Measurements from ENCODE around the gene CAMK1D. TPM values are rescaled to one million over a fixed set of nuclear protein-coding genes. Genes with fewer than 3 reads are reported as not detected.
"Not testable (repeated sequence)": the region's sequence is repeated elsewhere in the genome, so short reads cannot be mapped to it uniquely, and the experiment has no call there.

The CAMK1D gene
- total RNA-seq, 1 donor from 2014 or later, result 5.2 TPM

- intact Hi-C loops (cut with DNase I), result no loop called here
- no peak for ATAC-seq
- no peak for DNase-seq (ENCODE audit: missing footprints)
Observed at GRCh38 chr10:12838995-12839927, 489.9 kb downstream of the CAMK1D start.

GRCh38 chr10:12839941-12840611 is 490.7 kb downstream of the CAMK1D start:
- ATAC-seq (peak; percentile 35), DNase-seq (ENCODE audit: missing footprints) (no peak)
- intact Hi-C loops (cut with DNase I), result no loop called here

GRCh38 chr10:12841426-12841825 is 492.1 kb downstream of the CAMK1D start:
- intact Hi-C loops (cut with DNase I), result no loop called here
- no peak for ATAC-seq
- DNase-seq (ENCODE audit: missing footprints), result no peak

GRCh38 chr10:12841826-12842225 is 492.5 kb downstream of the CAMK1D start:
- no peak for DNase-seq (ENCODE audit: missing footprints)
- no peak for ATAC-seq
- intact Hi-C loops (cut with DNase I), result no loop called here

- intact Hi-C loops (cut with DNase I), result no loop called here
- DNase-seq (ENCODE audit: missing footprints), result no peak
- ATAC-seq, result no peak
Observed at GRCh38 chr10:12842310-12842709, 493.0 kb downstream of the CAMK1D start.

GRCh38 chr10:12843296-12843945 is 494.1 kb downstream of the CAMK1D start:
- ATAC-seq, result no peak
- DNase-seq (ENCODE audit: missing footprints), result no peak
- intact Hi-C loops (cut with DNase I), result no loop called here

GRCh38 chr10:12844811-12845483 is 495.6 kb downstream of the CAMK1D start:
- ATAC-seq (no peak), DNase-seq (ENCODE audit: missing footprints) (no peak)
- intact Hi-C loops (cut with DNase I), result no loop called here

GRCh38 chr10:12846718-12847117 is 497.4 kb downstream of the CAMK1D start:
- intact Hi-C loops (cut with DNase I), result no loop called here
- DNase-seq (ENCODE audit: missing footprints) (no peak), ATAC-seq (peak; percentile 40)

- ATAC-seq (no peak), DNase-seq (ENCODE audit: missing footprints) (no peak)
- intact Hi-C loops (cut with DNase I), result no loop called here
Observed at GRCh38 chr10:12847361-12847975, 498.1 kb downstream of the CAMK1D start.

GRCh38 chr10:12848439-12849173 is 499.3 kb downstream of the CAMK1D start:
- DNase-seq (ENCODE audit: missing footprints) (no peak), ATAC-seq (no peak)
- intact Hi-C loops (cut with DNase I), result no loop called here

- intact Hi-C loops (cut with DNase I), result no loop called here
- DNase-seq (ENCODE audit: missing footprints) (no peak), ATAC-seq (peak; percentile 37)
Observed at GRCh38 chr10:12849319-12850181, 500.2 kb downstream of the CAMK1D start.

- DNase-seq (ENCODE audit: missing footprints) (no peak), ATAC-seq (no peak)
- intact Hi-C loops (cut with DNase I), result no loop called here
Observed at GRCh38 chr10:12852687-12853086, 503.3 kb downstream of the CAMK1D start.

GRCh38 chr10:12854988-12855387 is 505.6 kb downstream of the CAMK1D start:
- intact Hi-C loops (cut with DNase I), result no loop called here
- no peak for DNase-seq (ENCODE audit: missing footprints)
- ATAC-seq, result no peak

GRCh38 chr10:12862459-12862858 is 513.1 kb downstream of the CAMK1D start:
- DNase-seq (ENCODE audit: missing footprints) (no peak), ATAC-seq (no peak)
- intact Hi-C loops (cut with DNase I), result no loop called here

- intact Hi-C loops (cut with DNase I); ATAC-seq; DNase-seq (ENCODE audit: missing footprints): not testable (repeated sequence)
Observed at GRCh38 chr10:12865515-12865914, 516.2 kb downstream of the CAMK1D start.

- no peak for DNase-seq (ENCODE audit: missing footprints)
- no peak for ATAC-seq
- intact Hi-C loops (cut with DNase I), result no loop called here
Observed at GRCh38 chr10:12868229-12868628, 518.9 kb downstream of the CAMK1D start.

- ATAC-seq (no peak), DNase-seq (ENCODE audit: missing footprints) (no peak)
- intact Hi-C loops (cut with DNase I), result no loop called here
Observed at GRCh38 chr10:12869427-12869826, 520.1 kb downstream of the CAMK1D start.
